ENCODE data around the gene SDC3.

The SDC3 gene

GRCh38 chr1:30948278-30948677, 39.7 kb upstream of the SDC3 start:
- Histone ChIP-seq H3K27me3 (ENCODE audit: low read depth, low read length) (no peaks in the 10 kb centered on the region), H3K4me3 (ENCODE audit: low read length) (no peak overlapping the region), H3K4me1 (ENCODE audit: low read length) (peaks cover 16% of the 10 kb centered on the region), H3K27ac (ENCODE audit: low read length) (no peak overlapping the region), H3K4me2 (ENCODE audit: low read length) (no peak overlapping the region), H3K9ac (ENCODE audit: low read length) (no peak overlapping the region), H4K20me1 (ENCODE audit: insufficient read depth, low read length) (peaks cover 12% of the 10 kb centered on the region), H2AFZ (ENCODE audit: low read depth, low read length) (no peak overlapping the region), H3K36me3 (replicated peaks; ENCODE audit: low read depth, low read length) (peaks cover 51% of the 10 kb centered on the region), H3K79me2 (ENCODE audit: low read length) (peaks cover 14% of the 10 kb centered on the region), H3K9me3 (ENCODE audit: insufficient read depth, low read length) (no peaks in the 10 kb centered on the region)
- no peak for TF ChIP-seq EZH2phosphoT487 (IDR thresholded peaks at IDR 0.05; ENCODE audit: low read depth)
- TF ChIP-seq, protein P1, sequence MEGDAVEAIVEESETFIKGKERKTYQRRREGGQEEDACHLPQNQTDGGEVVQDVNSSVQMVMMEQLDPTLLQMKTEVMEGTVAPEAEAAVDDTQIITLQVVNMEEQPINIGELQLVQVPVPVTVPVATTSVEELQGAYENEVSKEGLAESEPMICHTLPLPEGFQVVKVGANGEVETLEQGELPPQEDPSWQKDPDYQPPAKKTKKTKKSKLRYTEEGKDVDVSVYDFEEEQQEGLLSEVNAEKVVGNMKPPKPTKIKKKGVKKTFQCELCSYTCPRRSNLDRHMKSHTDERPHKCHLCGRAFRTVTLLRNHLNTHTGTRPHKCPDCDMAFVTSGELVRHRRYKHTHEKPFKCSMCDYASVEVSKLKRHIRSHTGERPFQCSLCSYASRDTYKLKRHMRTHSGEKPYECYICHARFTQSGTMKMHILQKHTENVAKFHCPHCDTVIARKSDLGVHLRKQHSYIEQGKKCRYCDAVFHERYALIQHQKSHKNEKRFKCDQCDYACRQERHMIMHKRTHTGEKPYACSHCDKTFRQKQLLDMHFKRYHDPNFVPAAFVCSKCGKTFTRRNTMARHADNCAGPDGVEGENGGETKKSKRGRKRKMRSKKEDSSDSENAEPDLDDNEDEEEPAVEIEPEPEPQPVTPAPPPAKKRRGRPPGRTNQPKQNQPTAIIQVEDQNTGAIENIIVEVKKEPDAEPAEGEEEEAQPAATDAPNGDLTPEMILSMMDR (IDR thresholded peaks at IDR 0.05; ENCODE audit: low read depth, low read length), result no peak

DNA sequence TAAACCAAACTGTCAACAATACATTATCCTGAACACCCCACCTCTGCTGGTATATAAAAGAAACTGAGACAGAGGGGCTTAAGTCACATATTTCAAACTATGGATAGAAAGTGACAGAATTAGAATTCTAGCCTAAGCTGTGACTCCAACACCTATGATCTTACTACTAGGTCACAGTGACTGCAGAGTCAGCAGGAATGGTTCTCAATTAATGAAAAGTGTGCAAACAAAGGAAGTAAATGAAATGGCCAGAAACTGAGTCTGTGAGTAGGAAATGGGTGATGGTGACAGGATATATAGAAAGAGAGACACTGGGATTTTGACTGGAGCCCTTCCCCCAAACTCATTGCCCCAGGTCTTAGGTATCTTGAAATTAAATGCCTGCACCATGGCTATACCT, 38.7 kb upstream of the SDC3 start:
- Histone ChIP-seq H3K79me2 (ENCODE audit: low read length) (peaks cover 11% of the 10 kb centered on the region), H3K27me3 (ENCODE audit: low read depth, low read length) (no peaks in the 10 kb centered on the region), H3K4me3 (ENCODE audit: low read length) (no peak overlapping the region), H3K4me1 (ENCODE audit: low read length) (peaks cover 16% of the 10 kb centered on the region), H3K36me3 (replicated peaks; ENCODE audit: low read depth, low read length) (peaks cover 46% of the 10 kb centered on the region), H4K20me1 (ENCODE audit: insufficient read depth, low read length) (peaks cover 15% of the 10 kb centered on the region), H2AFZ (ENCODE audit: low read depth, low read length) (no peak overlapping the region), H3K9ac (ENCODE audit: low read length) (no peak overlapping the region), H3K27ac (ENCODE audit: low read length) (no peak overlapping the region), H3K9me3 (ENCODE audit: insufficient read depth, low read length) (no peaks in the 10 kb centered on the region), H3K4me2 (ENCODE audit: low read length) (no peak overlapping the region)
- TF ChIP-seq, protein P1 (IDR thresholded peaks at IDR 0.05; ENCODE audit: low read depth, low read length), result no peak
- no peak for TF ChIP-seq EZH2phosphoT487 (IDR thresholded peaks at IDR 0.05; ENCODE audit: low read depth)

DNA sequence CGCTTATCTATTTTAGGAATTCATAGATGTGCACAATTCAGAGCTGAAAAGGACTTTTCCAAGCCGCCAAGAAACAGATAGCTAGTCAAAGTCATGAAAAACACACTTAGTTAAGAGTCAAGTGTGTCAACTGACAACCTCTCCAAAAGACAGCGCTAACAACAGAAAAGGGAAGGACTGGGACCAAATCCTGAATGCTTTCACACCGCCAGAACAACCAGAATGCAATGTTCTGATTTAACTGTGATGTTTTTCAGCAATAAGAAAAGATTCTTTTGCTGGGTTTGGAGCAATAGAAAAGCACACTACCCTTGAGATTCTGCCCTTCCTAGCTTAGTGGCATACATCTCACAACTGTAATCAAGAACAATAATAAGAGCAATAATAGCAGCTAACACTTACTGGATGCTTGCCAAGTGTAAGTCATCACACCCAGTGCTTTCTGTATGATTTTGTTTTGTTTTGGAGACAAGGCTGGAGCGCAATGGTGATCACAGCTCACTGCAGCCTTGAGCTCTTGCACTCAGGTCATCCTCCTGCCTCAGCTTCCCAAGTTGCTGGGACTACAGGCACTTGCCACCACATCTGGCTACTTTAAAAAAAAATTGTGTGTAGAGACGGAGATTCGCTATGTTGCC, 33.9 kb upstream of the SDC3 start:
- H3K4me1 ChIP-seq (ENCODE audit: low read length), result no peaks in the 10 kb centered on the region
- H3K4me2 ChIP-seq (ENCODE audit: low read length), result no peak overlapping the region
- no peaks in the 10 kb centered on the region for H3K9me3 ChIP-seq (ENCODE audit: insufficient read depth, low read length)
- peaks cover 3% of the 10 kb centered on the region; the same call in 1 of the 2 replicates for H4K20me1 ChIP-seq (ENCODE audit: insufficient read depth, low read length)
- H3K9ac ChIP-seq (ENCODE audit: low read length), result no peak overlapping the region
- H2AFZ ChIP-seq (ENCODE audit: low read depth, low read length), result no peak overlapping the region
- H3K79me2 ChIP-seq (ENCODE audit: low read length), result peaks cover 6% of the 10 kb centered on the region
- TF ChIP-seq, protein P1 (IDR thresholded peaks at IDR 0.05; ENCODE audit: low read depth, low read length), result no peak
- no peak for TF ChIP-seq EZH2phosphoT487 (IDR thresholded peaks at IDR 0.05; ENCODE audit: low read depth)
- H3K4me3 ChIP-seq (ENCODE audit: low read length), result no peak overlapping the region
- H3K36me3 ChIP-seq (replicated peaks; ENCODE audit: low read depth, low read length), result peaks cover 41% of the 10 kb centered on the region
- H3K27ac ChIP-seq (ENCODE audit: low read length), result no peak overlapping the region
- H3K27me3 ChIP-seq (ENCODE audit: low read depth, low read length), result no peaks in the 10 kb centered on the region

DNA sequence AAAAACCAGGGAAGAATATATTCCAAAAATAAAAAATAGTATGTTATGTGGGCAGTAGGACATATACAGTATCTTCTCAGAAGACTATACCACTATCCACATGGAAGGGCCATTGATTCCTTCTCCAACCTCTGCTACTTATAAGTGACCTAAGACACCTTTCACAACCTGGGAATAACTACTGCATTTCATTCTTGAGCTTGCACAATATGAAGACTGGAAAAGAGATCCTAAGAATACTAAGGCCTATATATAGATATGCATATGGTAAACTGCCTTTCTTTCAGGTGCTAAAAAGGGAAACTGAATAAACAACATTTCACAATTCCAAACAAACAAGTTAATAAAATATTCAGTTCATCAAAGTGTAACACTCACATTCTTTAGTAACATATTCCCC, 32.0 kb upstream of the SDC3 start:
- no peak for TF ChIP-seq EZH2phosphoT487 (IDR thresholded peaks at IDR 0.05; ENCODE audit: low read depth)
- TF ChIP-seq, protein P1 (IDR thresholded peaks at IDR 0.05; ENCODE audit: low read depth, low read length), result no peak
- Histone ChIP-seq H3K36me3 (replicated peaks; ENCODE audit: low read depth, low read length) (peaks cover 41% of the 10 kb centered on the region), H3K79me2 (ENCODE audit: low read length) (no peaks in the 10 kb centered on the region)

More for the DNA sequence above, 32.0 kb upstream of the SDC3 start:
- Histone ChIP-seq H4K20me1 (ENCODE audit: insufficient read depth, low read length) (peaks cover 3% of the 10 kb centered on the region; the same call in 1 of the 2 replicates), H3K4me1 (ENCODE audit: low read length) (peaks cover 11% of the 10 kb centered on the region), H3K9me3 (ENCODE audit: insufficient read depth, low read length) (no peaks in the 10 kb centered on the region), H3K4me3 (ENCODE audit: low read length) (no peak overlapping the region), H3K27me3 (ENCODE audit: low read depth, low read length) (no peaks in the 10 kb centered on the region), H3K27ac (ENCODE audit: low read length) (no peak overlapping the region), H3K9ac (ENCODE audit: low read length) (no peak overlapping the region), H3K4me2 (ENCODE audit: low read length) (no peak overlapping the region), H2AFZ (ENCODE audit: low read depth, low read length) (no peak overlapping the region)

All from OCI-LY3 (cell line).